Erythroblast (primary cell): ENCODE measurements around the gene TRAPPC2L.
A peak's percentile ranks its signal among the peaks of the same experiment; 100 is the strongest.

Experiments
- DNase-seq, 2 experiments: peaks; one replicate each; lab custom pipeline; 2025; lab: John Stamatoyannopoulos, UW
- GATA1 ChIP-seq: IDR thresholded peaks from 2 replicates; pipeline ENCODE4 v1.6.1; 2011; ENCODE audit warnings: low read depth, mild to moderate bottlenecking, control low read depth, low read length, moderate library complexity
- POLR2A ChIP-seq: IDR thresholded peaks from 2 replicates; pipeline ENCODE4 v1.6.1; 2011; ENCODE audit warnings: mild to moderate bottlenecking, low read length

The TRAPPC2L gene

GRCh38 chr16:88856828-88857727 is at the start of gene TRAPPC2L, which contains the start of gene GALNS:
TSS of gene TRAPPC2L (plus strand) at chr16:88857127. CDS start at chr16:88857151, 24 bp downstream.
TSS of gene GALNS (minus strand) at chr16:88856947. CDS start at chr16:88856877, 70 bp downstream.
- peak; percentile 56 for TF ChIP-seq POLR2A
- no peak for TF ChIP-seq GATA1
- DNase-seq = peak; percentile 97 to 100

GRCh38 chr16:88807142-88807625 is 49.7 kb upstream of the TRAPPC2L start:
- no peak for DNase-seq
- TF ChIP-seq POLR2A (no peak), GATA1 (no peak)

GRCh38 chr16:88807626-88808453 is 49.1 kb upstream of the TRAPPC2L start:
- TF ChIP-seq POLR2A (peak; percentile 11), GATA1 (no peak)
- DNase-seq = no peak

- no peak for DNase-seq
- no peak for TF ChIP-seq POLR2A
- TF ChIP-seq GATA1 = no peak
Observed at GRCh38 chr16:88809068-88809675, 47.8 kb upstream of the TRAPPC2L start.

- DNase-seq = peak in 1 of 2 experiments; percentile 43
- no peak for TF ChIP-seq GATA1
- peak; percentile 46 for TF ChIP-seq POLR2A
Observed at GRCh38 chr16:88809676-88810165, 47.2 kb upstream of the TRAPPC2L start.

- TF ChIP-seq GATA1 (no peak), POLR2A (no peak)
- DNase-seq = peak; percentile 58
Observed at GRCh38 chr16:88810166-88810911, 46.6 kb upstream of the TRAPPC2L start.

- no peak for TF ChIP-seq GATA1
- no peak for TF ChIP-seq POLR2A
- DNase-seq = peak; percentile 79 to 83
Observed at GRCh38 chr16:88810912-88811768, 45.8 kb upstream of the TRAPPC2L start.

- TF ChIP-seq POLR2A (peak; percentile 66), GATA1 (no peak)
- peak; percentile 95 to 98 for DNase-seq
Observed at GRCh38 chr16:88811769-88812512, 45.0 kb upstream of the TRAPPC2L start, which contains the start of gene APRT. TSS of gene APRT (minus strand) at chr16:88811928. CDS start at chr16:88811899, 29 bp downstream.

- DNase-seq = peak; percentile 65 to 68
- TF ChIP-seq POLR2A (no peak), GATA1 (no peak)
Observed at GRCh38 chr16:88812513-88813268, 44.2 kb upstream of the TRAPPC2L start.

- no peak for DNase-seq
- TF ChIP-seq GATA1 = no peak
- no peak for TF ChIP-seq POLR2A
Observed at GRCh38 chr16:88813269-88814143, 43.4 kb upstream of the TRAPPC2L start.
